Astrocyte of the cerebellum (primary cell): ENCODE measurements around the gene LRRC8A.
"Not testable (repeated sequence)": the region's sequence is repeated elsewhere in the genome, so short reads cannot be mapped to it uniquely, and the experiment has no call there.

Source experiments
- DNase-seq: peaks from one replicate; pipeline ENCODE4 v3.0.0-alpha.2; 2011; ENCODE audit warnings: low read depth
- H3K4me3 ChIP-seq: 2 replicates; pipeline ENCODE4 v1.5.1; 2011; ENCODE audit warnings: mild to moderate bottlenecking, low read depth, low read length, moderate library complexity
- in situ Hi-C: cut with HindIII; loops from 2 replicates; pipeline ENCODE4 v1.10.0; 2017; ENCODE audit warnings: low sequenced_read_pairs
- TF ChIP-seq, protein P1 (sequence below): IDR thresholded peaks from 2 replicates; pipeline ENCODE4 v1.5.1; 2012; ENCODE audit warnings: low read length, low read depth, moderate library complexity, mild to moderate bottlenecking; ENCODE audit errors: missing control alignments

The LRRC8A gene

GRCh38 chr9:128940271-128940921 lies 58.5 kb downstream of the LRRC8A start:
- no peak for DNase-seq
- in situ Hi-C loops = no loop called here
- no peak overlapping the region for H3K4me3 ChIP-seq
- TF ChIP-seq, protein P1, sequence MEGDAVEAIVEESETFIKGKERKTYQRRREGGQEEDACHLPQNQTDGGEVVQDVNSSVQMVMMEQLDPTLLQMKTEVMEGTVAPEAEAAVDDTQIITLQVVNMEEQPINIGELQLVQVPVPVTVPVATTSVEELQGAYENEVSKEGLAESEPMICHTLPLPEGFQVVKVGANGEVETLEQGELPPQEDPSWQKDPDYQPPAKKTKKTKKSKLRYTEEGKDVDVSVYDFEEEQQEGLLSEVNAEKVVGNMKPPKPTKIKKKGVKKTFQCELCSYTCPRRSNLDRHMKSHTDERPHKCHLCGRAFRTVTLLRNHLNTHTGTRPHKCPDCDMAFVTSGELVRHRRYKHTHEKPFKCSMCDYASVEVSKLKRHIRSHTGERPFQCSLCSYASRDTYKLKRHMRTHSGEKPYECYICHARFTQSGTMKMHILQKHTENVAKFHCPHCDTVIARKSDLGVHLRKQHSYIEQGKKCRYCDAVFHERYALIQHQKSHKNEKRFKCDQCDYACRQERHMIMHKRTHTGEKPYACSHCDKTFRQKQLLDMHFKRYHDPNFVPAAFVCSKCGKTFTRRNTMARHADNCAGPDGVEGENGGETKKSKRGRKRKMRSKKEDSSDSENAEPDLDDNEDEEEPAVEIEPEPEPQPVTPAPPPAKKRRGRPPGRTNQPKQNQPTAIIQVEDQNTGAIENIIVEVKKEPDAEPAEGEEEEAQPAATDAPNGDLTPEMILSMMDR = no peak

DNA sequence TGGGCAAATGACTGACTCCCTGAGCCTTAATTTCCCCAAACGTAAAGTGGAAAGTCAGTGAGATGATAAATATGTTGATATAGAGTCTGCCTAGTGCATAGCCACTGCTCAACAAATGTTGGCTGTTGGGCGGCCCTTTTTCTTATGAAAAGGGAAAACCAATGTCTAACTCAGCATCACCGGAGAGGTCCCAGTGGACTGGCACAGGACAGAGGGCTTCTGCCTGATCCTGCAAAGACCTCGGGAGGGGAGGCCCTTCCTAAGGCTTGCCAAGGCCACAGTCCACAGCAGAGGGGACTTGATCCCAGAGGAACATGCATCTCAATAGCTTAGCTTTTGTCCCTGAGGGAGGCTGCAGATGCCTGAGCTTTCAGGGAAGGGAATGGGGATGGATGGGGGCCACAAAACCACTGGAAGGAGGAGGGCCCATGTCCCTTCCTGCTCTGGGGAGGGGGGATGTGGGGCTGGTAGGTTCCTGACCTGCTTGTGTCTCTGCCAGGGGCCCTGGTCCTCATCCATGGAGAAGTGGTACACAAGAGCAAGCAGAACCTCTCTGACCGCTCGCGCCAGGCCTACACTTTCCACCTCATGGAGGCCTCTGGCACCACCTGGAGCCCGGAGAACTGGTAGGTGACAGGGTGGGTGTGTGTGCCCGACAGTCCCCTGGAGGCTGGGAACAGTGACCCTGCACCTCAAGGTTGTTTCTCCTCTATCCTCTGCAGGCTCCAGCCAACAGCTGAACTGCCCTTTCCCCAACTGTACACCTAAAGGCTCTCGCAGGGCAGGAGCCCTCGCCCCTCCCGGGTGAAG lies 59.2 kb downstream of the LRRC8A start:
- DNase-seq = no peak
- no peak overlapping the region for H3K4me3 ChIP-seq
- TF ChIP-seq, protein P1 = no peak
- in situ Hi-C loops = no loop called here

DNA sequence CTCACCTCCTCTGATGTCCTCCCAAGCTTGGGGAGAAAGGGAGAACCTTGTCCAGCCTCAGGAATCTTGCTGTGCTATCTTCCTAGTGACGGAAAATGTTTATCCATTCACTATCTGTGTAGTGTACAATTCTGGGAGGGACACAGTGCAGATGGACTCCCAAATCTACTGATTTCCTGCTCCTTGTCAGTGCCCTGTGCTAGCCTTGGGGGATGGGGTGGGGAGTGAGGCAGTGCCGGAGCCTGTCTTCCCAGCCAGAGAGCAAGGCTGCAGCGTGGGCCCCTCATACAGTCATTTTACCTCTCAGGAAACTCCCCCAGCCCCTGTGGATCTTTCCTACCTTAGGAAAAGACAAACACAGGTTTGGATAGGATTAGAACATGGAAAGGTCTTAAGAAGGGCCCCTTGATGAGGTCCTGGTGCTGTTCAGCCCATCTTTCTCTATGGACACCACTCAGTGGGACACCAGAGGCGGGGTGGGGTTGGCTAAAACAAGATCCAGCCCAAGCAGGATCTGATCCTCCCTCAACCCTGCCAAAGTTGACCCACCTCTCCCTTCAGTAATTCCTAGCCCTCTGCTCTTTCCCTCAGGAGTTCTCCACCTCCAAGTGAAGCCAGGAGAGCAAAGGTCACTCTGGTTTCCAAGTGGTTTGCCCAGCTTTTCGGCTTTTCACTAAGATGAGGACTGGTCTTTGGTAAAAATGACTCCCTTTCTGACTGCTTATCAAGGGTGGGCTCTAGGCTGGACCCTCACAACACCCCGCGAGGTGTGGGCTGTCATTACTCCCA lies 62.1 kb downstream of the LRRC8A start:
- H3K4me3 ChIP-seq = no peak overlapping the region
- in situ Hi-C loops = no loop called here
- DNase-seq = no peak
- TF ChIP-seq, protein P1 = no peak

DNA sequence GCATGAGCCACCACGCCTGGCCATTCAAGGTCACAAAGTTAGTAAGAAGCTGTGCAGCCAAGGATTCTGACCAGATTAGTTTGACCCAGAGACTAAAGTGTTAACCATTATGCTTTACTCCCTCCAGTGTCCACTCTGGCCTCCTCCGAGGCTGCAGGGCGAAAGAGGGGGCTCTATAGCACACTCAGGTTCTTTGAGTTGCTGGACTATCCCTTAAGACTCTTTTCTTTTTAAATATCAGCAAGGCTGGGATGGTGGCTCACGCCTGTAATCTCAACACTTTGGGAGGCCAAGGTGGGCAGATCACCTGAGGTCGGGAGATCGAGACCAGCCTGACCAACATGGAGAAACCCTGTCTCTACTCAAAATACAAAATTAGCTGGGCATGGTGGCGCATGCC lies 63.0 kb downstream of the LRRC8A start:
- H3K4me3 ChIP-seq, in situ Hi-C loops, DNase-seq: not testable (repeated sequence)

DNA sequence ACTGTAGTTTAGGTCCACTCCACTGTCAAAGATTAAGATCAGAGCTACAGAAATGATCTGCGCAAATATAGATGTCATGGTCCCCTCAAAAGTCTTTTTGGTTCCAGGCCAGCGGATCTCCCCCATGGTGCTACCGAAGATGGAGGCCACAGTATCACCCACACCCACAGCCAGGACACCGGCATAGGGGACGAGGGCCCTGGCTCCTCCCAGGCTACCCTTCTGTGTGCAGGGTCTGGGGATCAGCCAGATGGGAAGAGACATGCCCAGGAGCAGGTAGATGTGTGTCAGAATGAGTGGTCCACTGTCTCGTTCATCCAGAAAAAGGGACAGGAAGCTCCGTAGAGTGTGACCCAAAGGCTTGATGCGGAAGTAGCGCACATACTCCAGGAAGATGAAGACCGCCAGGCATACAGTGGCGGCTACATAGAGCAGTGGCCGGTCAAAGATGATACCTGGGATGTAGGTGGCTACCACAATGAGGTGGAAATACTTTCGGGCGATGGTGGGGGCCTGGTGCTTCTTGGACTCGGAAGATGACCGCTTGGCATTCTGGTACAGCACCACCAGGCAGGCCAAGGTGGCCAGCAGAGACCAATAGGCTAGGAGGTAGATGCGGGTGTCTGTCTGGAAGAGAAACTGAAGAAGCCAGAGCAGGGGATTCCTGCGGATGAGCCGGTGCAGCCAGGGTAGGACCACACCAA lies 64.0 kb downstream of the LRRC8A start:
- in situ Hi-C loops = no loop called here
- TF ChIP-seq, protein P1 = no peak
- no peak for DNase-seq
- H3K4me3 ChIP-seq = no peak overlapping the region

- in situ Hi-C loops = no loop called here
- peak overlapping the region; percentile 82 for H3K4me3 ChIP-seq
- TF ChIP-seq, protein P1 = no peak
- no peak for DNase-seq
Measured at GRCh38 chr9:128946571-128947276, 64.8 kb downstream of the LRRC8A start.
